GM19438 (cell line): ENCODE data around the gene COMMD1.
A peak's percentile ranks its signal among the peaks of the same experiment; 100 is the strongest.
"Not testable (repeated sequence)": the region's sequence is repeated elsewhere in the genome, so short reads cannot be mapped to it uniquely, and the experiment has no call there.

ENCODE experiments used
- ATAC-seq: cut with Tn5 transposase; IDR thresholded peaks from one replicate; pipeline ENCODE4 v1.9.1; 2021; ENCODE audit warnings: low read depth; ENCODE audit not compliant: unreplicated experiment

COMMD1 gene

DNA sequence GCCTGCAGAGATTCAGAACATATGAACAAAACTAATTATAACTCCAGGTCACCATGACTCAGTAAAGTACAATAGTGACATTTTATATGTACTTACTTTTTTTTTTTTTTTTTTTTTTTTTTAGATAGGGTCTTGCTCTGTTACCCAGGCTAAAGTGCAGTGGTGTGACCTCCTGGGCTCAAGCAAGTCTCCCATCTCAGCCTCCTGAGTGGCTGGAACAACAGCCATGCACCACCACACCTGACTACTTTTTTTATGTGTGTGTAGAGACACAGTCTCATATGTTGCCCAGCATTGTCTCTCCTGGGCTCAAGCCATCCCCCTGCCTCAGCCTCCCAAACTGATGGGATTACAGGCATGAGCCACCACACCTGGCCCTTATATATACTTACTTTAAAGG lies 159.8 kb downstream of the COMMD1 start:
- no peak for ATAC-seq

DNA sequence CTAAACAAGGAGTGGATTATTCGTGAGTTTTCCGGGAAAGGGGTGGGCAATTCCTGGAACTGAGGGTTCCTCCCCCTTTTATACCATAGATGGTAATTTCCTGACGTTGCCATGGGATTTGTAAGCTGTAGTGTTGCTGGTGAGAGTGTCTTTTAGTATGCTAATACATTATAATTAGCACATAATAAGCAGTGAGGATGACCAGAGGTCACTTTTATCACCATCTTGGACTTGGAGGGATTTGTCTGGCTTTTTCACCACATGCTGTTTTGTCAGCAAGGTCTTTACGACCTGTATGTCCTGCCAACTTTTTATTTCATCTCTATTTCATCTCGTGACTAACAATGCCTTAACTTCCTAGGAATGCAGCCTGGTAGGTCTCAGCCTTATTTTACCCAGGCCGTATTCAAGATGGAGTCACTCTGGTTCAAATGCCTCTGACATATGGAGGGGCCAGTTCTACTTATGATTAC lies 165.7 kb downstream of the COMMD1 start:
- ATAC-seq, result no peak

DNA sequence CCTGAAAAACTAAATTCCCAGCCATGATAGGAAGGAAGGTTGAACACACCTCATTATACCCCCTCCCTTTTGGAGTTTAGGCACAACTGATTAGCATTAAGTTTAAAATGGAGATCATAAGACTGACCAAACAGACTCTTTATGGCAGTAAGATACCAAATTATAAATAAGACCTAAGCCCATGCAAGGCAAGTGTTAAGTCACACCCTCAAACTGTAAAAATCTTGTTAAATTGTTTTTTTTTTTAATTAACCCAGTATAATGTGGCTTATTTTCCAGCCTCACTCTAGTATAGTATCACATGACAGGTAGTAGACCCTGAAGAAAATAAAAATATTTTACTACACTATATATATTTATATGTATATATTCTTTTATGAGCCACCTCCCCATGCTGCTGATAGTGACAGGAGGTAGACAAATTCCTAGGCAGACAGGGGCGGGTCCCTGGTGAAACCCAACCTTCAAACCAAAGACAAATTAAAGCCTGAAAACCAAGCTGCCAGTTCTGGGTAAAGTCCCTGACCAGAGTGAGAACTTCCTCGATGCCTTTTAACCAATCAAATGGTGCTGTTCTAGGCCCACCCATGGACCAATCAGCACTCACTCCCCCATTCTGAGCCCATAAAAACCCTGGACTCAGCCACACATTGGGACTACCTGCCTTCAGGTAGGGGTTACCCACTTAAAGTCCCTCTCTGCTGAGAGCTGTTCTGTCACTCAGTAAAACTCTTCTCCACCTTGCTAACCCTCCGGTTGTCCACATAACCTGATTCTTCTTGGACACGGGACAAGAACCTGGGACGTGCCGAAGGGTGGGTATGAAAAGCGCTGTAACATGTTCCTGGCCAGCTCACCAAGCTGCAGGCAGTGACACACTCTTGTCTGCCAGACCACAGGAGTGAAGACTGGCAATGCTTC lies 166.5 kb downstream of the COMMD1 start:
- no peak for ATAC-seq

DNA sequence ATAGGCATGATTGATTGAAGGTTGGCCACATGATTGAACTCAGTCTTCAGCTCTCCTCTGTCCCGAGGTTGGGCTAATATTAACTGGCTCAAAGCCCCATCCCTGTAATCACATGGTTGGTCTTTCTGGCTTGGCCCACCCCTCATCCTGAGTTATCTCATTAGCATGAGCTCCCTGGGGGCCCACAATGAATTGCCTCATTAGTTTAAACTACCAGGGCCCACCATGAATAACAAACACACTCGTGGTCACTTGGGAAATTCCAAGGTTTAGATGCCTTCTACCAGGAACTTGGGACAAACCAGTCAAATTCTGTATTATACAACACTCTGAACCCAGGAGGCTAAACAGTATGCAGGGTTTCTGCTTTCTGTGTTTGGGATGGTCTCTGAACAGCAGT lies 168.8 kb downstream of the COMMD1 start:
- no peak for ATAC-seq

DNA sequence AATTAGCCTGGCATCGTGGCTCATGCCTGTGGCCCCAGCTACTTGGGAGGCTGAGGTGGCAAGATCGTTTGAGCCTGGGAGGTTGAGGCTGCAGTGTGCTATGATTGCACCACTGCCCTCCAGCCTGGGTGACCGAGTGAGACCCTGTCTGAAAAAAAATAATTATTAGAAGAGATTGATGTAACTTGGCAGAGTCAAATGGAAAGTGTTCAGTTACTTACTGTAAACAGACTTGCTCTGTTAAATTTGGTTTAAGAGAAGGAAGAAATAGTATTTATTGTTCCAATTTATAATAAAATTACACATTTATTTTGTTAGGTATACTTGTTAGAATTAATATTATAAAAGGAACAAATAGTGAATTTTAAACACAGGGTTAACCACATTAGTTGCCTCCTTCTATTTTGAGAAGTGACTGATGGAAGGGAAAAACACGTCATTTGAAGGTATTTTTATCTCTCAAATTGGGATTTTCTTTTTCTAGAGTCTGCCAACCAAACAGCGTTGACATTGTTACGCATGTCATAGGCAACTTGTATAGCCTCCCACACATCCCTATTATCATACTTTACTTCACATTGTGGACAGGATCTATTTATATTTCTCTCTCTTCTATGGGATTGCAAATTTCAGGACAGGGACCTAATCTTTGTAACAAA lies 171.6 kb downstream of the COMMD1 start:
- no peak for ATAC-seq

DNA sequence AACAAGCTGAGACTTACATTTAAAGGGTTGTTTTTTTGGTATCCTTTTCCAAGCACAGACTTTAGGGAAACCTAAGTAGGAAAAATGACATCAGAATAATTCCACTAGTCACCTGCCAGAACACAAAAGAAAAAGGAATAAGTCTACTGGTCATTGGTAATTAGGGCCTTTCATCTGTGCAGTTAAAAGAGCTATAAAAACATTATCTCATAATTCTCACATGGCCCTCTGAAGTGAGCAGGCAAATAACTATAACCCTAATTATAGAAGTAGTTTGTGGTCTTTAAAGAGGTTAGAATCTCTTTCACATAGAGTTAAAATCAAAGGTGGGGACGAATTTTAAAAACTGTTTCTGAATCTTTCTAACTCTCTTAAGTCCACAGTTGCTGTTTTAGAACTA lies 179.3 kb downstream of the COMMD1 start:
- no peak for ATAC-seq

DNA sequence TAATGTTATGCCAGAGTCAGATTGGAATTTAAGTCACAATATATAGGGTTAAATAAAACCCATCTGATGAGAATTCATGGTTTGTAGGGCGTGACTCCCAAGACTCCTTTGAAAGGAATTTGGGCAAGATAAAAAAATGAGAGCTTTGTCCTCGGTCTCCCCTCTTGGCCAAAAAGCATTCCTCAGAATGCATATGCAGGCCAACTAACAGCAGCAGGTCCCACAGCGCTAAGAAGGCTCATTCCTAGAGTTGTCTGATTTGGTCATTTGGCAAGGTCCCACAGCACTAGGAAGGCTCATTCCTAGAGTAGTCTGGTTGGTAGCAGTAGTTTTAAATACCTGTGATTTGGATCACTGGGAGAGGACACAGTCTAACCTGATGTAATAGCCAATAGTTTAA lies 184.2 kb downstream of the COMMD1 start:
- no peak for ATAC-seq

DNA sequence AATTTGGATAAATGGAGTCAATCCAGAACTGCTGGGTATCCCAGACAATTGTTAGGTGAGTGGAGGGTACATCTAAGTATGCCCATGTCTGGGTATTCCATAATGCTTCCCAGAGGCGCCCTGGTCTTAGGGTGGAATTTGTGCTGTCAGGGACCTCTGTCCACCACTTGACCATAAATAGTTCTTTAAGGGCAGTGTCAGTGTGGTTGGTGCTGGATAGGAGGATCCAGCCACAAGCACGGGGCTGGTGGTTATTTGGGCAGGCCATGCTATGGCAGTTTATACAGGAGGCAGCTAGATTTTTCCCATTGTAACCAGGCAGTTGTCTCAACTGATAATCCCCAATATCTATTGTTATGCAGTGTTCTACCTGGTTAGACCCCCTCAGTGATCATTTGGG lies 186.0 kb downstream of the COMMD1 start:
- no peak for ATAC-seq

DNA sequence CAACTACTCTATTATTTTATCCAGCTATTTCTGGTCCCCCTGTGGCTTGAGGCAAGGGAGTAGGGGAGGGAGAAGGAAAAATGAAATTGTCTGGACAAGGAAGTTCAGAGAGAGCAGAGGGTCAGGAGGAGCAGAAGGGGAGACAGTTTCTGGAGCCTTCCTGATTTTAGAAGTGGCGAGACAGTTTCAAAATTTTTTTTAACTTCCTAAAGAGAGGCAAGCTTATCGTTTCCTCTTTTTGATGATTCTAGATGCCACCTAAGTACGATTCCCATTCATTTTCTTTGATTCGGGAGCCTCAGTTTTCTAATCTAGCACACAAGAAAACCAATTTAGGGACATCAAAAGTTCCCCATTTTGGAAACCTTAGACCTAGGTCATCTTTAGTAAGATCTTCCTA lies 193.6 kb downstream of the COMMD1 start:
- ATAC-seq, result peak; percentile 9

DNA sequence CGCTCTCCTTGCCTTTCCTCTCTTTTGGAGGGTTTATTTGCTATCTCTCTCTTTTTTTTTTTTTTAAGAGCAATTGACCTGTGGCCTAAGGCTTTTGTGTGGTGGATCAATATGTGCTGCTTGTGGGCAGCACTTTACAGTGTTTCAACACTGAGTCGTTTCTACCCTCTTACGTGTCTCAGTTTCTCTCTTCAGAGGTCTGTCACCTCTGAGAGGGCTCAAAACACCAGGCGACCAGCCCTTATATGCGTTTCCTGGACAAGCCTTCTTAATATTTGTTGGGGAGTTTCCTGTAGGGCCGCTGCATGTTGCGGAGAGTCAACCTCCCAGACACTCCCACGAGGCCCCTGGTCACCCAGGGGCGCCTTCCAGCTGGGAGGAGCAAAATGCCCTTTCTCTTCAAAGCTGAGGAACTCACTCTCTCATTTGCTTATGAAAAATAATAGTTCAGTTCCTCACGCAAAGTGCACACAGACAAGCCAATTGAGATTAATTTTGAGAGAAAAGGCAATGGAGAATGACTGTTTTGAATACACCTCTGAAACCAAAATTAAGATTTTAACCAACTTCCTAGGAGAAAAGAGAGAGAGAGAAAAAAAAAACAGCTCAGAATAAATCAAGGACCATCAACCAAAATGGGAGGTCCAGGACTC lies 194.2 kb downstream of the COMMD1 start:
- peak; percentile 91 for ATAC-seq

DNA sequence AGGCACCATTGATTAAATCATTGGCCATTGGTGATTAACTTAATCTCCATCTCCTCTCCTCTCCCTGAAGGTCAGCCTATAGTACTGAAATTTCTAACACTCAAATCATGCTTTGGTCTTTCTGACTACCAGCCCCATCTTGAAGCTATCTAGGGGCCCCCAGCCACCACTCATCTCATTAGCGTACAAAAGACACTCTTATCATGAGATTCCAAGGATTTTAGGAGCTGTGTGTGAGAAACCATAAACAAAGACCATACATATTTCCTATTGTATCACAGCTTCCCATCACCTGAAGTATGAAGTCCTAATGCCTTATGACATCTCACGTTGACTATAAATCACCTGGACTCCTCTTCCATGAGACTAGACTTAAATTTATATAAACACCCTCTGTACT lies 196.4 kb downstream of the COMMD1 start:
- ATAC-seq, result no peak

DNA sequence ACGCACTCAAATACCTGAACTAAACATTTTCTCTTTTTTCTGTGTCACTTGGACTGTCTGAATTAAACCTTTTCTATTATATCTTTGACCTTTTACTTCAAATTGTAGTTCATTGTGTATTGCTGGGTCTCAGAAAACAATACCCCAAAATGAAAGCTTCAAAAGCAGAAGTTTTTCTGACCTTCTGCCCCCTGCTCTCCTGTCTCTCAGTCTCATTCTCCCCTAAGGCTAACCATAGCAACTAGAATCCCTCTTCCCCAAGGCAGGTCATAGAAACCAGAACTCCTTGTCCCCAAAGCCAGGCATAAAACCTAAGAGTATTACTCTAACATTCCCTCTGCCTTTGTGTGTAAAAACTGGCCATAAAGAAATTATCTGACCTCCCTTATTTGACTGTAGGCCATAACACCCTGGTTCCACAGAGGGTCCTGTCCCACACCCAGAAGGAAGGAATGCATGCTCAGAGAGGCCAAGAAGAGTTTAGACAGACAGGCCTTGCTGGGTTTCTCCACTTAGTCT lies 197.0 kb downstream of the COMMD1 start:
- ATAC-seq, result no peak

DNA sequence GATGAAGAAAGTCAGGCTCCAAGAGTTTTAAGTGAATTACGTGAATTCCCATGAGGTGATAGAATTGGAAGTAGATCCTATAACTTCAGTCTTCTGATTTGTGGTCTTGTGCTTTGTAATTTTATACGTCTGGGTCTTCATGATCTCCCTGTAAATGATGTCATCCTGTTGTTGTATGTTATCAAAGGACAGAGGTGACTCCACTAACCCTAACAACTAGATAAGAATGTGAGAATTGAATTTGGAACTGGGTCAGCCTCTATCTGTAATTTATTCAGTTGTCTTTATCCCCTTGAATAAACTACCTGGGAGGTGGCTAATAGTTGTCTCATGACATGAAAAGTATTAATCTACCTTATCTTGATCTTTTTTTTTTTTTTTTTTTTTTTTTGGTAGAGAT lies 204.1 kb downstream of the COMMD1 start:
- ATAC-seq, result no peak

DNA sequence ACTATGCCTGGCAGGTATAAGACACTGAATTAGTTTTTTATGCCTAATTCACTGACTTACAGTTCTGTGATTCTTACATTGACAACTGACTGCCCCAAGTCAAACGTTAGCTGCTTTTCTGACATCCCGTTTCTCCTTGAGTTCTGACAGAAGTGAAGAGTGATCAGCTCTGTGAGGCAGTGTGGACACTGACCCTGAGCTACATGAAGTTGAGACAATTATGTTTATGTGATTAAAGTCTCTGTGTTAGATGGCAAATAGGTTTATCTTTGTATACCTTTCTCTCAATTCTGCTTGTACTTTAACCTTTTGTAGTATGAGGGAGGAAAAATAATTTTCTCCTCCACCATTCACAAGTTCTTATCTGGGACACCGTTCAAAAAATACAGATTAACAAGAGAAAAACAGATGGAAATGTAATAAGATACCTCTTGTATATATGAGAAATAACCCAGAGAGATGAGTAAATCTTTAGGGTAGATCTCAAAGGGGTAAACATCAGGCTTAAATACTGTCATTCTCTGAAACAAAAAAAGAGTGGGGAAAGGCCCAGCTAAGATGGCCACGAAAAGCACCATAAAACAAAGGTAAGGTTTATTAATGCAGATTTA lies 205.0 kb downstream of the COMMD1 start:
- ATAC-seq, result no peak

DNA sequence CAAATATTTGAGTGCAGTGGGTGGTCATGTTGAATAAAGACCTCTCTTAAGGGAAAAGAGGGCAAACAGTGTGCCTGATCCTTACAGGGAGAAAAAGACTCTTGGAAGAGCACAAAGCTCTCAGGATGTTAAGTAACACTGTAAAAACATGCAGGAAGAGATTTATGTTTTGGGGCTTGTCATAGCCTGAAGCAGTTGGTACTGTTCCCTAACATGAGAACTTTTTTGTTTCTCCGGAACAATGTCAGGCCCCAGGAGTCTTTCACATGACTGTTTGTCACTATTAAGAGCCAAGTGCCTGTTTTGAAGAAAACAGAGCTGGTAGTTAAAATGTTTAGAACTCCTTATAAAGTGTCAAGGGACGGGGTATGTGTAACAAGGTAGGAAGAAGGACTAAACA lies 206.7 kb downstream of the COMMD1 start:
- ATAC-seq, result no peak

DNA sequence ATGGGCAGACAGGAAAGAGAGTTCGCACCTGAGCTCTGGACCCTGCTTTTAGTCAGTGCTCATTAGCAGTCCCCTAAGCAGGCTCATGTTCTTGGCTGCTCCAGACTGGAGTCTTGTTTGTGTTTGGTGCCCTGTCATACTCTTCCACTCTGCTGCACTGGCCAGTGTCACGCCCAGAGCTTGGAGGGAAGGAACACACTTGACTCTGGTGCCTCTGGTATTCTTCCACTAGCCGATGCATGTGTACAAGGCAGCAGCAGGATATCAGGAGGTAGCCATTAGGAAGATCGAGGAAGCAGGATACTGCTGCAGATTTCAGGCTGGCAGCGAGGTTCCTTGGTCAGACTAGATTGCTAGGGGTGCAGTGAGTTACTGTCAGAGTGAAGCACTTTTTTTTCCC lies 209.1 kb downstream of the COMMD1 start:
- ATAC-seq, result no peak

DNA sequence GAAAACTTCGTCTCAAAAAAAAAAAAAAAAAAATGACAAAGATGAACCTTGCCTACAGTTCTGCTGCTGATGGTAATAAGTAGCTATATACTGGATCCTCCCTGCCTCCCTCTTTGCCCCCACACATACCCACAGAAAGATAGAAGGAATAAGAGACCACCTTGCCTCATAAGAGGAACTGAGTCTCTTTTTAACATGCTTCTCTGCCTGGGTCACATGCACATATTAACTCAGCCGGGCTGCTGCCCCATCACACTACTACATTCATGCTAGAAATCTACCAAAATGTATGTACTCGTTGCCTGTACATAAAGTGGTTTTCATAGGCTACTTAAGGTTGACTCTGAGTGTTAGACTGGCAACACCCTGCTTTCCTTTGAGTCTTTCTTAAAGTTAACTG lies 211.5 kb downstream of the COMMD1 start:
- no peak for ATAC-seq

DNA sequence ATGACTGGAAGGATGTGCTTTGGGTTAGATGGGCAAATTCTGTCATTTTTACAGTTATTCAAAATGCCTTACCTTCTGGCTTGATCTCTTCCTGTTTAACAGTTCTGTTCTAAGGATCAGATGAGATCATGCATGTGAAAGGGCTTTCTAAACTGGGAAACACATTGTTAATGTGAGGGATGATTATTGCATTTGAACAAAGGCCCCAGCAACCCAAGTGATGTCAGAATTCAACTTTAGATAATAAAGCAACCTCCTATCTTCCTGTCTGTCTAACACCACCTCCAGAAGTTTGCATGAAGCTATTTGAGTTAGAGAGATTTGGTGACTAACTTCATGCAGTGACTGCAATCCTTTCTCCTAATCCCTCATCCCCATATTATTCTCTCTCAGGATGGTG lies 212.7 kb downstream of the COMMD1 start:
- no peak for ATAC-seq

DNA sequence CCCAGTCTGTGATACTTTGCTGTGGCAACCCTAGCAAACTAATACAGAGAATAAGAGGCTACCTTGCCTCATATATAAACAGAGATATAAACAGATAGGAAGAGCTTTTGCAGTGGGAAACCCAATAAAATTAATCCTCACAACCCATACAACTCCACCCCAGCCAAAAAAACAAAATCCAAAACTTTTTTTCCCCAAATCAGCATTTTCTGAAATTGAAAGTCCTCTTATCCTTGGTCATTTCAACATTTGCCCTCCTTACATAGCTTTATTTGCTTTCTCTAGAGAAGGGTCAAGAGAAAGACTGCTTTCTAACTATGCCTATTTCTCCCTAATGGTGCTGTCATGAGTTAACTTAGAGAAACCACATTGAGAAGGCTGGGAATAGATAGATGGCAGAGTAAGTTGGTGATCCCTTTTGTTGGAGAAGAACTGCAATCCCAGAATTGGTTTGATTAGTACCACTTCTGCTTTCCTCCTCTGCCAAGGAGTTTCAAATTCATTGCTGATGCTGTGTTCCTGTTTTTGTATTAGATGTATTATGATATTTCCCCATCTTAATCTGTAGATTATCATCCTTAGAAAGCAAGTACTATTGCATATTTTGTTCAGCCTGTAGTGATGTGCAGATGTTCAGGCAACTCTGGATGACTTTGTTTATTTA lies 214.0 kb downstream of the COMMD1 start:
- no peak for ATAC-seq

DNA sequence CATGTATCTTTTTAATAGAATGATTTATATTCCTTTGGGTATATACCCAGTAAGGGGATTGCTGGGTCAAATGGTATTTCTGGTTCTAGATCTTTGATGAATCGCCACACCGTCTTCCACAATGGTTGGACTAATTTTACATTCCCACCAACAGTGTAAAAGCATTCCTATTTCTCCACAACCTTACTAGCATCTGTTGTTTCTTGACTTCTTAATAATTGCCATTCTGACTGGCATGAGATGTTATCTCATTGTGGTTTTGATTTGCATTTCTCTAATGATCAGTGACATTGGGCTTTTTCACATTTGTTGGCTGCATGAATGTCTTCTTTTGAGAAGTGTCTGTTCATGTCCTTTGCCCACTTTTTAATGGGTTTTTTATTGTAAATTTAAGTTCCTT lies 220.8 kb downstream of the COMMD1 start:
- not testable (repeated sequence) for ATAC-seq
